Activated naive CD4-positive, alpha-beta T cell treated with anti-CD3 and anti-CD28 coated beads, Interleukin-2, amount 10 ng/mL, durations not matched to agents 5 hours and 36 hours (primary cell): ENCODE results near the gene DSP. TPM values are rescaled to one million over a fixed set of nuclear protein-coding genes. Genes with fewer than 3 reads are reported as not detected.

Source experiments
- total RNA-seq, 2 experiments: library from RNA; stranded (reverse); gene quantifications; one replicate each; pipeline ENCODE4 v1.2.3, GENCODE V29; 2021

Gene DSP, protein sequence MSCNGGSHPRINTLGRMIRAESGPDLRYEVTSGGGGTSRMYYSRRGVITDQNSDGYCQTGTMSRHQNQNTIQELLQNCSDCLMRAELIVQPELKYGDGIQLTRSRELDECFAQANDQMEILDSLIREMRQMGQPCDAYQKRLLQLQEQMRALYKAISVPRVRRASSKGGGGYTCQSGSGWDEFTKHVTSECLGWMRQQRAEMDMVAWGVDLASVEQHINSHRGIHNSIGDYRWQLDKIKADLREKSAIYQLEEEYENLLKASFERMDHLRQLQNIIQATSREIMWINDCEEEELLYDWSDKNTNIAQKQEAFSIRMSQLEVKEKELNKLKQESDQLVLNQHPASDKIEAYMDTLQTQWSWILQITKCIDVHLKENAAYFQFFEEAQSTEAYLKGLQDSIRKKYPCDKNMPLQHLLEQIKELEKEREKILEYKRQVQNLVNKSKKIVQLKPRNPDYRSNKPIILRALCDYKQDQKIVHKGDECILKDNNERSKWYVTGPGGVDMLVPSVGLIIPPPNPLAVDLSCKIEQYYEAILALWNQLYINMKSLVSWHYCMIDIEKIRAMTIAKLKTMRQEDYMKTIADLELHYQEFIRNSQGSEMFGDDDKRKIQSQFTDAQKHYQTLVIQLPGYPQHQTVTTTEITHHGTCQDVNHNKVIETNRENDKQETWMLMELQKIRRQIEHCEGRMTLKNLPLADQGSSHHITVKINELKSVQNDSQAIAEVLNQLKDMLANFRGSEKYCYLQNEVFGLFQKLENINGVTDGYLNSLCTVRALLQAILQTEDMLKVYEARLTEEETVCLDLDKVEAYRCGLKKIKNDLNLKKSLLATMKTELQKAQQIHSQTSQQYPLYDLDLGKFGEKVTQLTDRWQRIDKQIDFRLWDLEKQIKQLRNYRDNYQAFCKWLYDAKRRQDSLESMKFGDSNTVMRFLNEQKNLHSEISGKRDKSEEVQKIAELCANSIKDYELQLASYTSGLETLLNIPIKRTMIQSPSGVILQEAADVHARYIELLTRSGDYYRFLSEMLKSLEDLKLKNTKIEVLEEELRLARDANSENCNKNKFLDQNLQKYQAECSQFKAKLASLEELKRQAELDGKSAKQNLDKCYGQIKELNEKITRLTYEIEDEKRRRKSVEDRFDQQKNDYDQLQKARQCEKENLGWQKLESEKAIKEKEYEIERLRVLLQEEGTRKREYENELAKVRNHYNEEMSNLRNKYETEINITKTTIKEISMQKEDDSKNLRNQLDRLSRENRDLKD (N-terminal part only)
- under 1 TPM; 0.15 to 0.19 TPM for total RNA-seq

DNA sequence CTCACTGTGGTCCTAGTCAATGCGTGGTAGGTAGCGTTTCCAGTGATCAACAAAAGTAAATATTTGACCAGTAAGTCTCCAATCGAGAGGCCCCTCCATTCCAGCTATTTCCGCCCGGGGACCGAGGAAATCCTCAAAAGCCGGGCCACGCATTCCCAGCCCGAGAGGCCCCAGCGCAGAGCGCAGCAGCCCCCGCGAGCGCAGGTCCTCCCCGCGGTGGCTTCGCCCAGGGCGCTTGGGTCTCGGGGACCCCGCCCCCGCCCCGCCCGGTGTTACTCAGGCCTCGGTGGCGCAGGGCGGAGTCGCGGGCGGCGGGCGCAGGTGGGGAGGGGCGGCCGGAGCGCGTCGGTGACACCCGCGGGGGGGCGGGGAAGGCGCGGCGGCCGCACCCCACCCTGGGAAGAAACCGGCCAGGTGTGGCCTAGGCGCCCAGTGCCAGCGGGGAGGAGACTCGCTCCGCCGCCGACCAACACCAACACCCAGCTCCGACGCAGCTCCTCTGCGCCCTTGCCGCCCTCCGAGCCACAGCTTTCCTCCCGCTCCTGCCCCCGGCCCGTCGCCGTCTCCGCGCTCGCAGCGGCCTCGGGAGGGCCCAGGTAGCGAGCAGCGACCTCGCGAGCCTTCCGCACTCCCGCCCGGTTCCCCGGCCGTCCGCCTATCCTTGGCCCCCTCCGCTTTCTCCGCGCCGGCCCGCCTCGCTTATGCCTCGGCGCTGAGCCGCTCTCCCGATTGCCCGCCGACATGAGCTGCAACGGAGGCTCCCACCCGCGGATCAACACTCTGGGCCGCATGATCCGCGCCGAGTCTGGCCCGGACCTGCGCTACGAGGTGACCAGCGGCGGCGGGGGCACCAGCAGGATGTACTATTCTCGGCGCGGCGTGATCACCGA, at the start of gene DSP:
Gene DSP, plus strand, starts transcription at position 497 of the 890 bp plus-strand sequence. Its CDS starts 245 bp downstream, at position 742.

GRCh38 chr6:7589949-7590917, 48.8 kb downstream of the DSP start, which contains the start of gene SNRNP48:
Gene SNRNP48 (plus strand): TSS chr6:7590198. CDS start chr6:7590258, 60 bp downstream.

Other genes with a start within 250 kb of the DSP start
- gene SSR1, start 228.5 kb upstream of the DSP start, total RNA-seq: 100 to 1,000 TPM; 157 to 162 TPM
- not detected for gene CAGE1, start 151.9 kb upstream of the DSP start, total RNA-seq
- 10 to 100 TPM; 27.4 to 30.5 TPM for gene RIOK1, start 151.9 kb upstream of the DSP start, total RNA-seq
- 10 to 100 TPM; 15.1 to 16.3 TPM for gene SNRNP48, start 48.5 kb downstream of the DSP start, total RNA-seq
- gene BMP6, start 184.4 kb downstream of the DSP start, total RNA-seq: not detected